Measurements from ENCODE around the gene MORN5.
"Not testable (repeated sequence)": the region's sequence is repeated elsewhere in the genome, so short reads cannot be mapped to it uniquely, and the experiment has no call there.

The MORN5 gene

DNA sequence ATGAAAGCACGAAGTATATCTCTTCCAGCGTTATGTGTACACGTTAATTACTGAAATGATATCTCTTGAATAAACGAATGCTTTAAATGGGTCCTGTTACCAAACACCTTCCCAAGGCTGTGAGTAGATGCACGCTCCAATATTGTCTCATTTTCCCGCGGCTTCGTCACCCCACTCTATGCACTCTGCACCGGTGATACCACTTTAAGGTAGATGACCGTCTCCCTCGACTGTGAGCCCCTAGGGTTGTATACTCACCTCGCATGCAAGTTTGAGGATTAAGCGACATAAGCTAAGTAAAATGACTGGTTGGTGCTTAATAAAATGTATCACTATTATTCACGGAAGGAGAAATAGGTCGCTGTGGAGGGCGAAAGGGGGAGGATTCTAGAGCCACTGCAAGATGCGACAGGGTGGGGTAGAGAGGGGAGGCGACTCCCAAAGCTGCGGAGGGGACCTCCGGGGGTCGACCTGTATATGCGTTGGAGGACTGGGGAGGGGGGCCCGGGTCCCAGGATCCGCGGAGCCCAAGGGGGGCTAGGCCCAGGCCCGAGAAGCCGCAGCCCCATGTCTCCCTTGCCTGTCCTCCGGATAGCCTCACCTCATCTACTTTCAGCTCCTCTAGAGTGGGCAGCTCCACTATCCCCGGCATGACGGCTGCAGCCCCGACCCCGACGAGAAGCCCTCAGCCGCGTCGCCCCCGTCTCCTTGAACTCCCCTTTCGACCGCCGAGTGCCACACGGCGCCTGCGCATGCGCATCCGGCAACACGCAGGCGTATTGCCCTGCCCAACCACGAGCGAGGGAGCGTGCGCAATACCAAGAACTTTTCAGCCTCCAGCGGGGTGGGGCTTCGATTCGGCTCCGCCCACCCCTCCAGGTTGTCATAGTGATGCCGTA lies at the start of gene MORN5, which contains the start of gene NDUFA8:
Gene MORN5, plus strand, starts transcription at position 883 of the 899 bp plus-strand sequence. CDS start 65 bp downstream, outside the sequence.
Gene NDUFA8, minus strand, starts transcription at position 754 of the 899 bp plus-strand sequence. Its CDS starts 102 bp downstream, at position 652.
- DNase-seq: peak; percentile 95

DNA sequence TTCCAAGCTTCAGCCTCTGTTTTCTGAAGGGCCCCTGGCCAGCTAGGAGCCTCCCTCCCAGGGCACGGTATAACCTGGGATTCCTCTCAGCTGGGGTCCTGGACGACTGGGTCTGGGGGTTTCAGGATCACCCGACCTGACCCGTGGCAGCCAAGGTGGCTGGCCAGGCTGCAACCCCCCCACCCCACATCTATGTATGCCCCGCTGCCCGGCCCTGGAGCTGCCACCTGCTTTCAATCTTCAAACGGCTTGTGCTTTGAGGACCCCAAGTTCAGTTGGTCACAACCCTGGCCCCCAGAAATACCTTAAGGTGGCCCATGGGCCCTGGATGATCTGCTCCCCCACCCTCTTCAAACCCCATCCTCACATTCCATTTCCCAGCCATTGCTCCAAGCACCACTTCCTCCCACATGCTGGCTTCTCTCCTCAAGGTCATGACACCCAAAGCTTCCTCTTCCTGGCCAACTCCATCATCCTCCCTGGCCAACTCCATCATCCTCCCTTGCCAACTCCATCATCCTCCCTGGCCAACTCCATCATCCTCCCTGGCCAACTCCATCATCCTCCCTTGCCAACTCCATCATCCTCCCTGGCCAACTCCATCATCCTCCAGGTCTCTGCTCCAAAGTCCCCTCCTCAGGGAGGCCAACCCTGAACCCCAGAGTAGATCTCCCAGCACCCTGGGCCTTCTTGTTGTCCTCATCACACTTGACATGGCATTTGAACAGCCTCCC lies 49.4 kb upstream of the MORN5 start:
- DNase-seq: no peak

DNA sequence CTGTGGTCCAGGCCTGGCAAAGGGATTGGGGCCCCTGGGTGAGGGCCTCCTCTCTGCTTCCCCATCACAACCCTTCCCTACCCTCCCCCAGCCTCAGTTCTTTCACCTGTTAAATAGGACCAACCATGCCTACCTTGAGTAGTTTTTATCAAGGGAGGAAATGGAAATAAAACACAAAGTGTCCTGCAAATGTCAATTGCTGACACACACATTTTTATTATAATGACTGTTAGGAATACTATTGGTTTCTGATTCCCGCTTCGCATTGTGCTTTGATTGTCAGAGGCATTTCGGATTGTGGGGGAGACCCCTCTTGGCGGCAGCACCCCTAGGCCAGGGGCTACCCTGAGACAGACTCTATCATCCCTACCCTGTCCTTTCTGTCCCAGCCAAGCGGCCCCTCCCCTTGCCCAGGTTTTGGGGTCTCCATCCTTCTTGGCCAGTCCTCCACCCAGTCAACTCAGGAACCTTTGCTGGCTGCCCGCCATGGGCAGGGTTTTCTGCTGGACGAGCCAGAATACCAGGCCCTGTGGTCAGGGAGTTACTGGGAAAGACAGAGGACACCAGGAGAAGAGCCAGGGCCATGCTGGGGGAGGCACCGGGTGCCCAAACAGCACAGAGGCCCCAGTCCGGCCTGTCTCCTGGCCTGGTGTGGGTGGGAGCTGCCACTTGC lies 48.2 kb upstream of the MORN5 start:
- DNase-seq: no peak

DNA sequence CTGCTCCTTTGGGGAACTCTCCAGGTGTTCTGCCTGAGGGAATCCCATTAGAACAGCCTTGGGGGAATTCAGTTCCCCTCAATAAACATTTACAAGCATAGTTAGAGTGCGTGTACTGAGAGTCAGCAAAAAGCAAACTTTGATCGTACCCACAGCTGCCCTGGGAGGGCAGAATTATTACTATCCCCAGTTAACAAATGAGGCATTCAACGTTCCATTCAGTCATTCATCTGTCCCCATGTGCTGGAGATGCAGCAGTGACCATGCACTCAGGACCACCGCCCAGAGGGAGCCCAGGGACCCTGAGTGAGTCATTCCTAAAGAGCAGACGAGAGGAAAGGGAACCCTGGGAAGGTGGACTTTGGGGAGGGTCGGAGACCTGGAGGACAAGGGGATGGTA lies 47.5 kb upstream of the MORN5 start:
- DNase-seq: no peak

DNA sequence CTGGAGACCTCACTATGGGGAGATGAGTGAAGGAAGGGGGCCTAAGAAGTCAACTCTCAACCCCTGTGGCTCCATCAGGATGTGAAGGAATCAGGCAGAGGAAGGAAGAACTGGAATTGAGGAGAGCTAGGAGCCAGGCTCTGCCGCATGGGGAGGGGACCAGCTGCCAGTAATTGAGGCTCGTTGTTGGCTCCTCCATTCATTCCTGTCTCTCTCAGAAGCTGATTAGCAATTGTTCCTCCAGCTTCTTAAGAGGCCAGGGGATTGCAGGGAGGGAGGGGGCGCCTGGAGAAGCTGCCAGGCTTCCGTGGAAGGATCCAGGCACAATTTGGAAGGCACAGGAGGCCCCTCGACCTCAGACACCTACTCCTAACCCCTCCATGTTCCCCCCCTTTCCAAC lies 46.1 kb upstream of the MORN5 start:
- DNase-seq: no peak

DNA sequence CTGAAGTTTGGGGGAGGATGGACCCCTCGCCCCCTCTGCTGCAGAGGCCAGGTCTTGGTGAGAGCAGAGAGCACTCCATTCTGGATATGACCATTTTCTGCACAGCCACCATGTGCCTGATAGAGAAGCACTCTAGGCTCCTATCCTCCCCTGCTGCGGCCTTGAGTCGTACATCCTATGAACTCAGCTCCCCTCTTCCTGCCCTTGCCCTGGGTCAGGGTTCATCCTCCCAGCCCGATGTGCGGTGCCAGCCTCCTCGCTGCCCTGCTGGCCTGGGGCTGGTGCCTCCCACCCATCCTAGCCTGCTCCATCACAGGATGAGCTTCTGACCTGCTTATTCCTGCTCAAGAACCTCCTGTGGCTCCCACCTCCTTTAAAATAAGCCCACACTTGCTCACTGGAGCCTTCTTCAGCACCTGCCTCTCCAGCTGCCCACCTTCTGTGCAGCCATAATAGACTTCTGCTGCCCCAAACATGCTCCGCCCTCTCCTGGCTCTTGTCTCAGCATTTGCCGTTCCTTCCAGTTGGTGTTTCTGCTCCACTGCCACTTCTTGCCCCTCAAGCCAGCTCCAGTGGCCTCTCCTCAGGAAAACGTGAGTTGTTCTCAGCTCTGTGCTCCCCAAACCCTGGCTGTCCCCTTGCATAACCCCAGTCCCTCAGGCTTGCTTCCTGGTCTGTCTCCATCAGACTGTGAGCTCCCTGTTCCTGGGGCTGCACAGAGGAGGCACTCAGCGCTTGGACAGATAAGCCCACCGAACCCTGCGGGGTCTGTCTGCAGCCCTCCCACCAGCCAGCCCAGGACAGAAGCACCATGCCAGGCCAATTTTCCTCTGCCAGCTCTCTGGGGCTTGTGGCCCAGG lies 44.3 kb upstream of the MORN5 start:
- no peak for DNase-seq

DNA sequence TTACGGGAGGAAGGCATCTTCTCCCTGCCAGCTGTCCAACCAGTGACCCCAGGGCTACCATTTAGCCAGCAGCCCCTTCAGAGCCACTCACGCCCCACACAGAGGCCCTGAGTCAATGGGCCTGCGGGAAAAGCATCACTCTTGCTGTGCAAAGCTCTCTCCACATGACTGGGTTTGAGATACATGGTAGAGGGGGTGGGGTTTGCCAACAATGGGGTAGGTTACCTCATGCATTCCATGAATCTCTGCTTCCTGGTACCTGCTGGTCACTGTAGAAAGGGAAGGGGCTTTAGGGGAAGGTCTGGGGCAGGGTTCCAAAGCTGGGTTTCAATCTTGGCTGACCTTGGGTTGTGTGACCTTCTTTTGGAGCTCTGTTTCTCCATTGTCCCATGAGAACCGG lies 43.7 kb upstream of the MORN5 start:
- peak; percentile 67 for DNase-seq

DNA sequence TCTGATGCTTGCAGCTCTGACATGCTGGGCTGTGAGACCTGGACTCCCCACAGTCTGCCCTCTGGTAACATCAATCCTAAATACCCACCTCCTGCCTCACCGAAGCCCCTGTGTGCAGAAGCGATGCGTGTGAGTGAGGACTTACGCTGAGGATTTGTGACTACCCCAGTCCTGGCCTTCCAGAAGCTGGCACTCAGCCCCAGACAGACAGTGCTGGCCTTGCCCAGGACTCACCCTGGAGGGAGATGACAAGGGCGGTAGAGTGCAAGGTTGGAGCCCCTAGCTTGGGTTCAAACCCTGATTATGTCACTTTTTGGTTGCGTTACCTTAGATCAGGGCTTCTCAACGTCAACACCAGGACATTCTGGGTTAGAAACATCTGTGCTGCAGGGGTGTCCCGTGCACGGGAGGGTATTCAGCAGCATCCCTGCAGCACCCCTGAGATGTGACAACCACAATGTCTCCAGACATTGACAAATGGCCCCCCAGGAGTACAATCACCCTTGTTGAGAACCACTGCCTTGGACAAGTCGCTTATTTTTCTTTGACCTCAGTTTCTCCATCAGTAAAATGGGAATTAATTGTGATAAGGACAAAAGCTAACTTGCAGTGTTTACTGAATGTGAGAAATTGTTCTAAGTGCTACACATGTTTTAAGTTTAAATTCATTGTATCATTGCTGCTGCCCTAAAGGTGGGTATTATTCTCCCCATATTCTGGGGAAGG lies 43.1 kb upstream of the MORN5 start:
- DNase-seq: no peak

DNA sequence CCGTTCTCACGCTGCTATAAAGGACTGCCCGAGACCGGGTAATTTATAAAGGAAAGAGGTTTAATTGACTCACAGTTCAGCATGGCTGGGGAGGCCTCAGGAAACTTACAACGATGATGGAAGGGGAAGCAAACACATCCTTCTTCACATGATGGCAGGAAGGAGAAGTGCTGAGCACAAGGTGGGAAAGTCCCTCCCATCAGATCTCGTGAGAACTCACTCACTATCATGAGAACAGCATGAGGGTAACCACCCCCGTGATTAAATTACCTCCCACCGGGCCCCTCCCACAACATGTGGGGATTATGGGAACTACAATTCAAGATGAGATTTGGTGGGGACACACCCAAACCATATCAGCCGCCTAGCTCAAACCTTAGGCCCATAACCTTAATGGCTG lies 42.5 kb upstream of the MORN5 start:
- not testable (repeated sequence) for DNase-seq

DNA sequence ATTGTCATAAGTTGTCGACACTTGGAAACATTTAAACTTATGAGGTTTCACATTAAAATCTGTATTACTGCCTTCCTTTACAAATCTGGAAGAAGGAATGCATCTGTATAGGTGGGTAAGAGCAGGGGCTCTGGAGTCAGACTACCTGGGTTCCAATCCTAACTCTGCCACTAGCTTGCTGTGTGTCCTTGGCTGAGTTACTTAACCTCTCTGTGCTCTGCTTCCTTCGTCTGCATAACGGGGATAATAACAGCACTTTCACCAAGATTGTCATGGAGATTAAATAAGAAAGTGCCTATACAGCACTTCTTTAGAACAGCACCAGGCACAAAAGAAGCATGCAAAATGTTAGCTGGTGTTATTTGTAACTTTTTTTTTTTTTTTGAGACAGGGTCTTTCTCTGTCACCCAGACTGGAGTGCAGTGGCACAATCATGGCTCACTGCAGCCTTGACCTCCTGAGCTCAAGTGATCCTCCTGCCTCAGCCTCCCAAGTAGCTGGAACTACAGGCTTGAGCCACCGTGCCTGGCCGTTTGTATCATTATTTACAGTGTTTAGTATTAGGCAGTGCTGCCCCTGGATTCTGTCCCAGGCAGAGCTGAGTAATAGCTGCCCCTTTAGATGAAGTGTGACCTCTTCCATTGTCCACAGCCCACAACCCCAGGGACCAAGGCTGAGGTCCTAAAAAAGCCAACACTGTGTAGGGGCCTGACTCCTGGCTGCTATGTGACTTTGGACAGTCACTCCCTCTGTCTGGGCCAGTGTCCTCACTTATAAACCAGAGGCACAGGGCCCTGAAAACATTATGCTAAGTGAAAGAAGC lies 41.2 kb upstream of the MORN5 start:
- DNase-seq: no peak

DNA sequence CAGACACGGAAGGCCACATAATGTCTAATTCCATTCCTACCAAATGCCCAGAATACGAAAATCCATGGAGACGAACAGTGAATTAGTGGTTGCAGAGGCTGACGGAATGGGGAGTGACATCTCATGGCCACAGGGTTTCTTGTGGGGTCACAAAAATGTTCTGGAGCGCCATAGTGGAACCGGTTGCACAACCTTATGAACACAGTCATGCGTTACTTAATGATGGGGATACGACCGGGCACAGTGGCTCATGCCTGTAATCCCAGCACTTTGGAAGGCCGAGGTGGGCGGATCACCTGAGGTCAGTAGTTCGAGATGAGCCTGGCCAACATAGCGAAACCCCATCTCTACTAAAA lies 40.6 kb upstream of the MORN5 start:
- DNase-seq: no peak

DNA sequence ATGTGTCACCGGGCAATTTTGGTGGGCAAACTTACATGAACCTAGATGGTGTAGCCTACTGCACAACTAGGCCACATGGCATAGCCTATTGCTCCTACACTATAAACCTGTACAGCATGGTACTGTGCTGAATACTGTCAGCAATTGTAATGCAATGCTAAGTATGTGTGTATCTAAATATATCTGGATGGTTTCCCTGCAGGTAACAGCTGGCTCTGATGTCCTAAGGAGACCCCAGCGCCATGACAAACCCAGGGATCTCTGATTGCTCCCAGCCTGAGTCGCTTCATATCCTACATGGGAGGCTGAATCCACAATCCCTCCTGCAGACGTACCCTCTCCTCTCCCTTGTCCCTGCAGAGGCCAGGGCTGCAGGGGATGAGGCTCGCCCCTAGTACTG lies 40.0 kb upstream of the MORN5 start:
- no peak for DNase-seq

DNA sequence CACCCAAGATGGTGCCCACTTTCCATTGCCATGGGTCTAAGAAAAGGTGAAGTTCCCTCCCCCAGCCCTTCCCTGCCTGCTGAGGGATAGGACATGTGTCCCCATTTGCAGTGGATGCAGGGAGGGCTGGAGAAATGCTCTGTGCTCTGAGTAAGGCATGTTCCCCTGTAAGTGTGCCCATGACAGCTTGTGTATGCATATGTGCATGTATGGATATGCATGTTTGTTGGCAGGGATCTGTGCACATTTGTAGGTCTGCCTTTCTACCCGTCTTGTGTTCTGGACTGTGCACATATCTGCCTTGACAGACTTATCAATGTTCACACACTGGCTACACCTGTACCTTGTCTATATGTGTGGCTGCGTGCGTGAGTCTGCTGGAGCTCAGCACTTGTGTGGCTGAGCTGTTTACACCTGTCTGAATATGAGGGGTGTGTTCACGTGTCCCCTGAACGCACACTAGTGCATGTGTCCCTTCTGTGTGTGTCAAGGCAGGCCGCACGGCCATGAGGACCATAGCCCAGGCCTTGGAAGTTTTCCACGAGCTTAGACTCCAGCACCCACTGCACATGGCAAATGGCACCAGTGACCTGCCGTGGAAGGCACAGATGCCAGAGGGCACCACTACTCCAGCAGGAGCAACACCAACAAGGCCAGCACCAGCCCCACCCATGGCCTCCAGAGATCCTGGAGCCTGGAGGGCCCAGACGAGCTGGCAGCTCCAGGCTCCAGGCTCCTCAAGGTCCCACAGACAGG lies 39.2 kb upstream of the MORN5 start:
- no peak for DNase-seq

DNA sequence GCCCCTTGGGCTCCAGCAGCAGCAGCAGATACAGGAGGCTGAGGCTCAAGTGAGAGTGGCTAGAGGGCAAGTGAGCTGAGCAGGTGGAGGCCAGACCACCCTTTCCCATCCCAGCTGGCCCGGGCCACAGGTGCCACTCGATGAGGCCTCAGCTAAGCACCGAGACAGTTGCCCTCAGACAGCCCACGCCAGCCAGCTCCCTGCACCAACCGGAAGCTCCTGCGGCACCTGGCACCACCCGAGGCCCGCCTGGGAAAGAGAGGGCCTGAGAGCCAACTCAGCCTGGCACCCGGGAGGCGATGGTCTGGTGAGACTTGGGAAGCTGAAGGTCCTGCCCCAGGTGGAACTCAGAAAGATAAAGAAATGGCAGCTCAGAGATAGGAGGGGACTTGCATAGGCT lies 38.3 kb upstream of the MORN5 start:
- no peak for DNase-seq

DNA sequence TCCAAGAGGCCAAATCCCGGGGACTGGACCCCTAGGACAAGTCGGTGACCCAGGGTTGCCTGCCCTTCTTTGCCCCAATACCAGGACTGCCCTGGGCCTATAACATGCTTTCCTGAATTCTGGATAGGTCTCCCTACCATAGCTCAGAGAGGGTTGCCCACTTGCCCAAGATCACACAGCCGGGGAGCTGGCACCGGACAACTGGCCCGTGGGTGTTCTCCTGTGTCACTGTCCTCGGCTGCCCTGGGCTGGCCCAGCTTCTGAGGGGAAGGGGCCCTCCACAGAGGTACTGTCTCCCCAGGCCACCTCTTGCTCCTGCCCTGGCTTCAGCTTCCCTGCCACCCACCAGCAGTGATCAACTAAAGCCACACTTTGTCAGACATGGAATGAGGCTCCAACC lies 37.8 kb upstream of the MORN5 start:
- DNase-seq: no peak

DNA sequence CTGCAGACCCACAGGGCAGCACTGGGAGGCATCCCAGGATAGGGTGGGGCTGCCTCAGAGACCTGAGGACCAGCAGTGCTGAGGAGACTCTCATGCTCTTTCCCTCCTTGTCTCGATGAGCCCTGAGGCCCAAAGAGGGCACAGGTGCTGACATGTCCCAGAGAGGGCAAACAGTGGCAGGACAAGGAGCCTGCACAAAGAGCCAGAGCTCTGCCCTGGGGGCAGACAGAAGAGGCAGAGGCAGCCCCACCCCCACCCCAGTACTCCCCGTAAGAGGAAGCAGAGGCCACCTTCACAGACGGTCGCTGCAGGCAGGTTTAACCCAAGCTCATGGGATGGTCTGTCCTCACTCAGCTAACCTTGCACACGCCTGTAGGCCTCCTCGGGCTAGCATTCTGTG lies 37.2 kb upstream of the MORN5 start:
- DNase-seq: no peak

DNA sequence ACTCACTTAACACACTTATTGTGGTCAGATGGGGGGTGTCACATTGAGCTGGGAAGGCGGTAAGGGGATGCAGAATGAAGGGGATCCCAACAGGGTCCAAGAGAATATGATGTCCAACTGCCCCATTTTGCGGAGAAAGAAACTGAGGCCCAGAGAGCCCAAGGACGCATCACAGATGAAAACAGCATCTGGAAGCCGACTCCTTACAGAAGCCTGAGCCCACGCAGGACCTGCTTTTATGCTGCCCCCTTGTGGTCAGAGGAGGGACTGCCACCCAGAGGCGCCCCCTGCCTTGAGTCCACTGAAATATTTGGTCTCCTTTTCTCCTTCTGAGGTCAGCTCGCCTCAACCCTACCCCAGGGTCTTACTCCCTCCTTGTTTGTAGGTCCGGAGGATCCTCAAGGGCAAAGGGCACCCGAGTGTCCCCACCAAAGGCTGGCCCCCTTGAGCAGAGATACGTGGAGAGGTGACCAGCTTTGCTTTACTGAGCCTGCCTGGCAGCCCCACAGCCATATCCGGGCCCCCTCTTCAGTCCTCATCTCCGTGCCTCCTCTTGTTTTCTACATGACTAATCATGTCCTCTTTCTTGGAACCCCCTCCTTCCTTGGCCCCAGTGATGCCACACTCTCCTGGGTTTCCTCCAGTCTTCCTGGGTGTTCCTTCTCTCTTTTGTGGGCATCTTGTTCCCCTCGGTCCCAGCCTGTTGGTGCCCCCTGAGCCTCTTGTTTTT lies 36.6 kb upstream of the MORN5 start:
- DNase-seq: peak; percentile 68

DNA sequence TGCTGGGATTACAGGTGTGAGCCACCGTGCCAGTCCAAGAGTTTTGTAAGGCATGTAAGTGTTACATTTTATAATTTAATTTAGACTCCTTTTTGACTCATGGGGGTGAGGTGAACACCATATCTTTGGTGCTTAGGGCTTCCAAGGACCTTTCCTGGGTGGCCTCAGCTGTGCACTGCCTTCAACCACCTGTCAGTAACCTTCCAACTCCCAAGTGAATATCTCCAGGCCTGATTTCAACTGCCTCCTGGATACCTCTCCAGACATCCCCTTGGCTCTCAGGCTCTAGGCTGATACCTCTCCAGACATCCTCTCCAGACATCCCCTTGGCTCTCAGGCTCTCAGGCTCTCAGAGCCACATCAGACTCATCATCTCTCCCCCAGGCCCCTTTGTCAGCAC lies 35.7 kb upstream of the MORN5 start:
- DNase-seq: no peak

DNA sequence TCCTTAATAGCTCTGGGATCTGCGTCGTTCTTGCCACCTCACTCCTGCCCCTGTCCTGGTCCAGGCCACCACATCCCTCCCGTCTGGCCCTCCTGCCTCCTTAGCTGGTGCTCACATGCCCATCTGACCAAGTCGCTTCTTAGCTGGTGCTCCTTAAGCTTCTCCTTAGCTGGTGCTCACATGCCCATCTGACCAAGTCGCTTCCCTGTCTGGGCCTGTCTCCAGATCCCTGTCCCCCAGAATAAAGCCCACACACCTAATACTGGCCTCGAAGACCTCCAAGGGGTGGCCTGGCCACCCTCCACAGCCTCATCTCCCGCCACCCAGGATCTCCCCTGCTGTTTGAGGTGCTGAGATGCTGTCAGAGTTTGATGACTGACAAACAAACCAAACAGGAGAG lies 35.2 kb upstream of the MORN5 start:
- no peak for DNase-seq

DNA sequence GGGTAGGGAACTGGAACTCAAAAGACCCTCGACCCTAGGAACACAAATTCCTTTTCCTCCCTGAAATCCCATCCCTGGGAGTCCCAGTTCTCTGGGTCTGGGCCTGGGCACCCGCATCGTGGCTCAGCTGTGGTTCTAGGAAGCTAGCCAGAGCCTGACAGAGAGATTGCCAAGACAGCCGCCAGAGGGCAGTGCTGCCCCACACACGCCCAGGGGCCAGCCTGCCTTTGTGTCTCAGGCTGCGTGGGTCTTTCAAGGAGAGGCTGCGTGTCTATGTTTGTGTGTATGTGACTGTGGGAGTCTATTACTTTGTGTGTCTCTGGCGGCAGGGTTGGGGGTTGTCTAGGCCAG lies 34.6 kb upstream of the MORN5 start:
- DNase-seq: peak; percentile 72

Data from kidney glomerular epithelial cell (primary cell).